Measurements from ENCODE around the gene KLHL40. TPM values are rescaled to one million over a fixed set of nuclear protein-coding genes. Genes with fewer than 3 reads are reported as not detected.

The KLHL40 gene
- total and polyA plus RNA-seq, 5 donors from 2014 or later, result not detected

DNA sequence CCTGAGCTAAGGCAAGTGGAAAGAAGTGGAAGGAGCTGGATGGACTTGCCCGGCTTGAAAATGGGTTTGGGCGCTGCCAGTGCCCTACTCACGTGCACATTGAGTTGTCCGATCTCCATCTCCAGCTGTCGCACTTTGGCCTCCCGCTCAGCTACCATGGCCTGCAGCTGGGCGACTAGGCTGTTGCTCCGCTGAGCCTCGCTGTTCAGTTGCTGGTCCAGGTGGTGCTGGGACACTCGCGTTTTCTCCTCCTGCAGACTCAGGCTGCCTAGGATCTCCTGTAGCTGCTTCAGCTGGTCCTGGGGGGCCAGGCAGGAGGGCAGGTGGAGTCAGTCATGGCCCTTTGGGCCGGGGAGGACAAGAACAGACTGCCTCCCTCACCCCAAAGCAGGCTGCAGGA, 50.3 kb downstream of the KLHL40 start:
- Histone ChIP-seq H3K4me3 (ENCODE audit: low read depth, low read length) (no peak overlapping the region), H3K27ac (ENCODE audit: insufficient read depth, low read length, poor library complexity, severe bottlenecking) (no peak overlapping the region), H3K4me1 (ENCODE audit: control insufficient read depth, insufficient read depth, low read length, poor library complexity, severe bottlenecking) (no peaks in the 10 kb centered on the region), H3K27me3 (ENCODE audit: control insufficient read depth, insufficient read depth, low read length) (no peaks in the 10 kb centered on the region), H3K9me3 (ENCODE audit: control insufficient read depth in 2 of 2, low read length in 2 of 2) (no peaks in the 10 kb centered on the region), H3K36me3 (ENCODE audit: control insufficient read depth, insufficient read depth, low read length) (no peaks in the 10 kb centered on the region)
- Mint-ChIP-seq H3K4me3 (no peak overlapping the region), H3K9me3 (peaks cover 0 to 4% (median 0%) of the 10 kb centered on the region in 7 donors), H3K36me3 (no peaks in the 10 kb centered on the region), H3K27me3 (peaks cover 7% of the 10 kb centered on the region), H3K4me1 (no peaks in the 10 kb centered on the region), H3K27ac (peak overlapping the region in 1 of 3 donors; percentile 52)
- DNase-seq (no peak), ATAC-seq (ENCODE audit: low read depth in 2 of 2) (no peak)

DNA sequence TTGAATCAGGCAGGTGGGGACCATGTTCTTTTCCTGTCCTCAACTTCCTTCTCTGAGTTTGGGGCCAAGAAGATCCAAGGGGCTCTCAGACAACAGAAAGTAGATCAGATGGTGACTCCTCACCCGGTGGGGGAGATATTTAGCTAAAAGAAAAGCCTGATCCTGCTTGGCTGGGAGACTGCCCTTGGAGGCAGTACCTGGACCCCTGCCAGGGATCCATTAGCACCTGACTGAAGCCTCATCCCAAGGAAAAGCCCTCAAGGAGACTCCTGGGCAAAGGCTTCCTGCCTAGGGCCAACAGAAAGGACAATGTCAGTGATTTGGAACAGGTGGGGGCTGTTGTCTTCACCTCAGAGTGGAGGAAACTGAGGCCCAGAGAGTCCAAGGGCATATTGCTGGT, 50.7 kb downstream of the KLHL40 start:
- Mint-ChIP-seq H3K27ac (no peak overlapping the region), H3K36me3 (no peaks in the 10 kb centered on the region), H3K4me1 (no peaks in the 10 kb centered on the region), H3K4me3 (no peak overlapping the region), H3K9me3 (peaks cover 0 to 4% (median 0%) of the 10 kb centered on the region in 7 donors), H3K27me3 (peaks cover 7% of the 10 kb centered on the region)
- DNase-seq (no peak), ATAC-seq (ENCODE audit: low read depth in 2 of 2) (no peak)
- Histone ChIP-seq H3K36me3 (ENCODE audit: control insufficient read depth, insufficient read depth, low read length) (no peaks in the 10 kb centered on the region), H3K27me3 (ENCODE audit: control insufficient read depth, insufficient read depth, low read length) (no peaks in the 10 kb centered on the region), H3K27ac (ENCODE audit: insufficient read depth, low read length, poor library complexity, severe bottlenecking) (no peak overlapping the region), H3K9me3 (ENCODE audit: control insufficient read depth in 2 of 2, low read length in 2 of 2) (no peaks in the 10 kb centered on the region), H3K4me3 (ENCODE audit: low read depth, low read length) (no peak overlapping the region), H3K4me1 (ENCODE audit: control insufficient read depth, insufficient read depth, low read length, poor library complexity, severe bottlenecking) (no peaks in the 10 kb centered on the region)

DNA sequence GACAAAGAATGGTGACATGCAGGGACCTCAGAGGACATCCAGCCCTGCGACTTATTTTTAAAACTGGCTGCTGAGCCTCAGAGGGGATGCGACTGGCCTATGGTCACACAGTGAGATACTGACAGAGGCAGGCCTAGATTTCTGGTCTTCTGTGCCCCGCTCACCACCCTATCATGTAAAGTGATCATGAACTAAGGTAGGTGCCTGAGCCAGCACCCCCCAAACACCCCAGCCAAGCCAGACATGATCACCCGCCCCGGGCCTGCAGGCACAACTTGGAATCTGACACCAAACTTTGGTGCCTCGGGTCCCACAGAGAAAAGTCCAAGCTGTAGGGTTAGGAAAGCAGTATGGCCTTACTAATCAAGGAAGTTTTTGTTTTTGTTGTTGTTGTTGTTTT, 51.2 kb downstream of the KLHL40 start:
- DNase-seq, result no peak
- H3K9me3 Mint-ChIP-seq, result peaks cover 0 to 4% (median 0%) of the 10 kb centered on the region in 7 donors
- no peaks in the 10 kb centered on the region for H3K9me3 ChIP-seq (ENCODE audit: control insufficient read depth in 2 of 2, low read length in 2 of 2)
- no peaks in the 10 kb centered on the region for H3K36me3 ChIP-seq (ENCODE audit: control insufficient read depth, insufficient read depth, low read length)
- H3K4me3 Mint-ChIP-seq, result no peak overlapping the region
- no peak overlapping the region for H3K4me3 ChIP-seq (ENCODE audit: low read depth, low read length)
- no peak for ATAC-seq (ENCODE audit: low read depth in 2 of 2)
- H3K4me1 ChIP-seq (ENCODE audit: control insufficient read depth, insufficient read depth, low read length, poor library complexity, severe bottlenecking), result no peaks in the 10 kb centered on the region
- no peaks in the 10 kb centered on the region for H3K27me3 ChIP-seq (ENCODE audit: control insufficient read depth, insufficient read depth, low read length)
- H3K27ac ChIP-seq (ENCODE audit: insufficient read depth, low read length, poor library complexity, severe bottlenecking), result no peak overlapping the region
- peaks cover 7% of the 10 kb centered on the region for H3K27me3 Mint-ChIP-seq
- H3K36me3 Mint-ChIP-seq, result no peaks in the 10 kb centered on the region
- H3K27ac Mint-ChIP-seq, result no peak overlapping the region
- H3K4me1 Mint-ChIP-seq, result no peaks in the 10 kb centered on the region

DNA sequence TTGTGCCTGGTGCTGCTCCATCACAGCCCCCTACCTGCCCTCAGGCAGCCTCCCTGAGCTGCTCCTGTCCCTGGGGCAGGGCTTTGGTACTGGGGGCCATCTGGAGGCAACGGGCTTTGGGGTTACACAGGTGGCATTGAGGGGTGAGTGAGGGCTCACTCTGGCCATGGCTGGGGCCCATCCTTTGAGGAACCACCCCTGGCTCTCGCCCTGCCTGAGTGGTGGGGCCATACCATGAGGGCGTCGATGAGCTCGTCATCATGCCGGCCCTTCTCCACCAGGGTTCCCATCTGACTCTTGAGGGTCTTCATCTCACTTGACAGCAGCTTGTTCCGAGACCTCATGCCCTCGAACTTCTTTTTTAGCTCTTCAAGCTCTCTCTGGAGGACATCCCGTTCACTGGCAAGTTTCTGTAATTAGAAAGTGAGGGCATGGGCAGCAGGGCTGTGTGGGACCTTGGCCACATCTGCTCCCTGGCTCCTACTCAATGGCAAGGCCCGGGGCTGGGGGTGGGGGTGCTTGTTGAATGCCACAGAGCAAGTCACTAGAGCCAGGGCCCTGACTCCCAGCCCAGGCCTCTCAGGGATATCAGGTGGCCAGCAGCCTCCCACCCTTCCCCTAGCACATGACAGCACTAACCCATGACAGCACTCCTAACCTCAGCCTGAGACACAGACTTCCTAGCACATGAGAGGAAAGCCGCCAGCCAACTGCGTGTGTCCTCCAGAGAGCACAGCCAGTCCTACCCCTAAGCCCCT, 54.2 kb downstream of the KLHL40 start:
- H3K4me1 Mint-ChIP-seq, result peaks cover 0 to 8% (median 4%) of the 10 kb centered on the region in 4 donors
- no peak for DNase-seq

DNA sequence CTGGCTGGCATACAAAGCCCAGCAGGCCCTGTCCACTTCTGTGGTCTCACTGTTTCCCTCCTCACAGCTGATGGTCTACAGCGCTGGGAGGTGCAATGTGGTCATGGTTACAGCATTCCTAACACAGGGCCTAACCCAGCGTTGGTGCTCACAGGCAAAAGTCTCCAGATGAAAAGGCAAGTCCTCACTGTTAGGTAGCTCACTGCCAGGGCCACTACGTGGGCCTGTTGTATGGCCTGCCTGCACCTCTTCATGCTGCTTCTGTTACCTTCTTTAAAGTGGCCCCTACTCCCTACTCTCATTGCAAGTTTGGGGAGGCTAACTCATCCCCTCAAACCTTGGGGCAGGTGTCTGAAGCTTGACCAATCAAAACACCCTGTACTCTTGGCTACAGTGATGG, 56.5 kb downstream of the KLHL40 start:
- no peak for DNase-seq
- H3K36me3 ChIP-seq (ENCODE audit: control insufficient read depth, insufficient read depth, low read length), result no peaks in the 10 kb centered on the region
- peaks cover 0 to 2% (median 0%) of the 10 kb centered on the region in 7 donors for H3K9me3 Mint-ChIP-seq
- H3K4me1 ChIP-seq (ENCODE audit: control insufficient read depth, insufficient read depth, low read length, poor library complexity, severe bottlenecking), result peaks cover 11% of the 10 kb centered on the region
- H3K4me3 ChIP-seq (ENCODE audit: low read depth, low read length), result no peak overlapping the region
- no peaks in the 10 kb centered on the region for H3K27me3 Mint-ChIP-seq
- no peak overlapping the region for H3K27ac ChIP-seq (ENCODE audit: insufficient read depth, low read length, poor library complexity, severe bottlenecking)
- no peaks in the 10 kb centered on the region for H3K9me3 ChIP-seq (ENCODE audit: control insufficient read depth in 2 of 2, low read length in 2 of 2)
- H3K27me3 ChIP-seq (ENCODE audit: control insufficient read depth, insufficient read depth, low read length), result no peaks in the 10 kb centered on the region
- no peaks in the 10 kb centered on the region for H3K36me3 Mint-ChIP-seq
- H3K27ac Mint-ChIP-seq, result no peak overlapping the region
- no peak overlapping the region for H3K4me3 Mint-ChIP-seq
- H3K4me1 Mint-ChIP-seq, result peaks cover 0 to 18% (median 9%) of the 10 kb centered on the region in 4 donors
- ATAC-seq (ENCODE audit: low read depth in 2 of 2), result no peak

More for the DNA sequence above, 54.2 kb downstream of the KLHL40 start:
- Mint-ChIP-seq H3K27me3 (peaks cover 7% of the 10 kb centered on the region), H3K4me3 (no peak overlapping the region), H3K9me3 (peaks cover 0 to 2% (median 0%) of the 10 kb centered on the region in 7 donors), H3K27ac (peak overlapping the region in 1 of 3 donors; percentile 78), H3K36me3 (no peaks in the 10 kb centered on the region)
- H3K9me3 ChIP-seq (ENCODE audit: control insufficient read depth in 2 of 2, low read length in 2 of 2), result no peaks in the 10 kb centered on the region
- no peaks in the 10 kb centered on the region for H3K27me3 ChIP-seq (ENCODE audit: control insufficient read depth, insufficient read depth, low read length)
- ATAC-seq (ENCODE audit: low read depth in 2 of 2), result no peak
- H3K4me1 ChIP-seq (ENCODE audit: control insufficient read depth, insufficient read depth, low read length, poor library complexity, severe bottlenecking), result peaks cover 3% of the 10 kb centered on the region
- no peaks in the 10 kb centered on the region for H3K36me3 ChIP-seq (ENCODE audit: control insufficient read depth, insufficient read depth, low read length)
- H3K27ac ChIP-seq (ENCODE audit: insufficient read depth, low read length, poor library complexity, severe bottlenecking), result no peak overlapping the region
- H3K4me3 ChIP-seq (ENCODE audit: low read depth, low read length), result no peak overlapping the region

Other genes starting within 250 kb of the KLHL40 start
- 31.2 TPM for gene VIPR1, start 182.9 kb upstream of the KLHL40 start, total RNA-seq
- gene VIPR1, start 182.9 kb upstream of the KLHL40 start, polyA plus RNA-seq, result 10 to 100 TPM in 1 of 4 donors, 1 to 10 TPM in 3; 5.0 to 10.7 (median 8.1) TPM
- gene SEC22C, start 103.6 kb upstream of the KLHL40 start, total RNA-seq, result 72.0 TPM
- gene SEC22C, start 103.6 kb upstream of the KLHL40 start, polyA plus RNA-seq, result 10 to 100 TPM; 40.9 to 53.9 (median 51.4) TPM
- gene SS18L2, start 94.7 kb upstream of the KLHL40 start, total RNA-seq, result 52.7 TPM
- gene SS18L2, start 94.7 kb upstream of the KLHL40 start, polyA plus RNA-seq, result 100 to 1,000 TPM; 129 to 153 (median 142) TPM
- gene NKTR, start 84.9 kb upstream of the KLHL40 start, total RNA-seq, result 291 TPM
- gene NKTR, start 84.9 kb upstream of the KLHL40 start, polyA plus RNA-seq, result 10 to 100 TPM in 3 of 4 donors, 1 to 10 TPM in 1; 9.7 to 17.1 (median 10.9) TPM
- gene ZBTB47, start 31.8 kb upstream of the KLHL40 start, total RNA-seq, result 0.49 TPM
- not detected for gene ZBTB47, start 31.8 kb upstream of the KLHL40 start, polyA plus RNA-seq
- not detected for gene HHATL, start 17.3 kb downstream of the KLHL40 start, total RNA-seq
- gene HHATL, start 17.3 kb downstream of the KLHL40 start, polyA plus RNA-seq, result not detected
- 0.32 TPM for gene CCDC13, start 87.7 kb downstream of the KLHL40 start, total RNA-seq
- gene CCDC13, start 87.7 kb downstream of the KLHL40 start, polyA plus RNA-seq, result under 1 TPM in 3 of 4 donors, not detected in 1; 0.15 to 0.33 (median 0.26) TPM
- 23.9 TPM for gene HIGD1A, start 119.0 kb downstream of the KLHL40 start, total RNA-seq
- gene HIGD1A, start 119.0 kb downstream of the KLHL40 start, polyA plus RNA-seq, result 100 to 1,000 TPM in 1 of 4 donors, 10 to 100 TPM in 3; 77.6 to 110 (median 91.9) TPM
- gene ACKR2, start 123.9 kb downstream of the KLHL40 start, total RNA-seq, result not detected
- under 1 TPM in 2 of 4 donors, not detected in 2; 0.29 to 0.35 TPM for gene ACKR2, start 123.9 kb downstream of the KLHL40 start, polyA plus RNA-seq
- gene CYP8B1, start 190.3 kb downstream of the KLHL40 start, total RNA-seq, result not detected
- not detected for gene CYP8B1, start 190.3 kb downstream of the KLHL40 start, polyA plus RNA-seq
- 1.3 TPM for gene ZNF662, start 220.6 kb downstream of the KLHL40 start, total RNA-seq
- under 1 TPM; 0.41 to 0.78 (median 0.66) TPM for gene ZNF662, start 220.6 kb downstream of the KLHL40 start, polyA plus RNA-seq

All from CD4-positive, CD25-positive, alpha-beta regulatory T cell (primary cell).